Activated T-helper 17 cell treated with anti-CD3 and anti-CD28 coated beads, Interleukin-2, amount 50 U/mL, for 72 hours (primary cell): ENCODE results near the gene CUEDC2. TPM values are rescaled to one million over a fixed set of nuclear protein-coding genes. Genes with fewer than 3 reads are reported as not detected.
A peak's percentile ranks its signal among the peaks of the same experiment; 100 is the strongest.

Experiments
- ATAC-seq: fragments of 150-1000 bp; cut with Tn5 transposase; replicated peaks from 2 replicates; pipeline ENCODE4 v1.10.0; 2021; ENCODE audit warnings: mild to moderate bottlenecking, moderate library complexity
- H3K27ac Mint-ChIP-seq: one replicate; pipeline ENCODE4 v1.8.0; 2022; ENCODE audit warnings: mixed read lengths
- H3K27me3 Mint-ChIP-seq: one replicate; pipeline ENCODE4 v1.8.0; 2022; ENCODE audit warnings: mixed read lengths
- H3K36me3 Mint-ChIP-seq: one replicate; pipeline ENCODE4 v1.8.0; 2022; ENCODE audit warnings: low read depth, mild to moderate bottlenecking, mixed read lengths
- H3K4me1 Mint-ChIP-seq: one replicate; pipeline ENCODE4 v1.8.0; 2022; ENCODE audit warnings: mixed read lengths
- H3K4me3 Mint-ChIP-seq: one replicate; pipeline ENCODE4 v1.8.0; 2022; ENCODE audit warnings: mild to moderate bottlenecking, mixed read lengths
- H3K9me3 Mint-ChIP-seq: one replicate; pipeline ENCODE4 v1.8.0; 2022; ENCODE audit warnings: mixed read lengths
- total RNA-seq, 2 donors: library from RNA; stranded (reverse); gene quantifications; one replicate each; pipeline ENCODE4 v1.2.3, GENCODE V29; 2022

CUEDC2 gene
- total RNA-seq, 2 donors from 2014 or later: 53.3 to 58.5 TPM

- peak within 1 kb of the TSS; percentile 96 for H3K27ac Mint-ChIP-seq
Measured at GRCh38 chr10:102395400-102396316, 36.7 kb downstream of the CUEDC2 start, which contains the start of gene NFKB2. NFKB2 (plus strand) TSS chr10:102395705; CDS start chr10:102395960, 255 bp downstream.

DNA sequence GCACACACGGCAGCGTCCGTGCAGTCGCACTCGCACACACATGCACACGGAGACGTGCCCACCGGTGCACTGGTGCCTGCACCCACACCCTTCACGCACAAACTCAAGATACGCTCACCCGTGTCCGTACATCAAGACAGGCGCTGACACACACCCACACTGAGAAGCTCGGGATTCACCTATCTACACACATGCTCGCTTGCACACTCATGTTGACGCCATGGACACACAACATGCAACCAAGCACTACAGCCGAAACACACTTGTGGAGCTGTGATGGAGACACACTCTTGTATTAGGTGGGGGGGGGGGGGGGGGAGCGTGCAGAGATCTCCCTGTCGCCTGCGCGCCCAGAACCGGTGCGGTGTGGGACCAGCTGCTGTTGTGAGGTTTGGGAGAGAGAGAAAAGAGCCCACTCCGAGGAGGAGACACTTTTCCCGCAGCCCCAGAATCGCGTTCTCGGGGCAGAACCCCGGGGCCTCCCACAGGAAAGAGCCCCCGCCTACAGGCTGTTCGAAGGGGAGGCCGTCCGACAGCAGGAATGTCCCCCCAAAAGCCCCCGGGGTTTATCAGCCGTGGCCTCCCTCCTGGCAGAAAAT is 37.5 kb downstream of the CUEDC2 start:
- Mint-ChIP-seq H3K4me3 (peak overlapping the region; percentile 98), H3K4me1 (peaks cover 11% of the 10 kb centered on the region), H3K27ac (peak overlapping the region; percentile 96), H3K36me3 (peaks cover 58% of the 10 kb centered on the region), H3K27me3 (no peaks in the 10 kb centered on the region), H3K9me3 (no peaks in the 10 kb centered on the region)
- ATAC-seq: peak; percentile 25

More at GRCh38 chr10:102395400-102396316, 36.7 kb downstream of the CUEDC2 start, which contains the start of gene NFKB2:
- Mint-ChIP-seq H3K9me3 (no peaks in the 10 kb centered on the region), H3K36me3 (peaks cover 66% of the 10 kb centered on the region), H3K4me1 (peaks cover 11% of the 10 kb centered on the region), H3K27me3 (no peaks in the 10 kb centered on the region), H3K4me3 (peak within 1 kb of the TSS; percentile 98)
- peak; percentile 39 for ATAC-seq

DNA sequence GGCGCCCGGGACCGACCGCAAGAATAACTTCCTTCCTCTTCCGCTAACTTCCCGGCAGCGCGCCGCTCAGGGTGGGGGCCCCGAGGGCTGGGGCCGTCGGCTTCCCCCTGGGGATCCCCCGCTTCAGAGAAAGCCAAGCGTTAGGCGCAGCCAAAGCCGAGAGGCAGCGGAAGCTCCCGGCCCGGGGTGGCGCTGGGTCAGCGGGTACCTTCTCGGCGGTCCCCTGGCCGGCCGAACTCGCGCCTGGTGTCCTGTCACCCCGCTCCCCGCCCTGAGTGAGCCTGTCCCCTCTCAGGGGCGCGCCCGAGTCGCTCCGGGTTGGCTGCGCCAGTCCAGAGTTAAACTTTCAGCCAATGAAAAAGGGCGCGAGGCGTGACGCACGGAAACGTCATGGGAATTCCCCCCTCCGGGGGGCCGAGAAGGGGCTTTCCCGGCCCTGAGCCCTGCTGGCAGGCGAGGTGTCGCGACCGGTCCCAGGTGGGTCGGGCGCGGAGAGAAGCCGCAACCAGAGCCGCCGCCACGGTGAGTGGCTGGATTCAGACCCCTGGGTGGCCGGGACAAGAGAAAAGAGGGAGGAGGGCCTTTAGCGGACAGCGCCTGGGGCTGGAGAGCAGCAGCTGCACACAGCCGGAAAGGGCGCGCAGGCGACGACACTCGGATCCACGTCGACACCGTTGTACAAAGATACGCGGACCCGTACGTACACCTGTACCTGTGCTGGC is 38.1 kb downstream of the CUEDC2 start:
- Mint-ChIP-seq H3K4me3 (peak overlapping the region; percentile 98), H3K27me3 (no peaks in the 10 kb centered on the region), H3K36me3 (peaks cover 52% of the 10 kb centered on the region), H3K4me1 (peaks cover 11% of the 10 kb centered on the region), H3K9me3 (no peaks in the 10 kb centered on the region), H3K27ac (peak overlapping the region; percentile 96)
- peak; percentile 88 for ATAC-seq

GRCh38 chr10:102393411-102394078 is 38.8 kb downstream of the CUEDC2 start:
- Mint-ChIP-seq H3K4me3 (peak overlapping the region; percentile 98), H3K27me3 (no peaks in the 10 kb centered on the region), H3K9me3 (no peaks in the 10 kb centered on the region), H3K27ac (peak overlapping the region; percentile 96), H3K4me1 (peaks cover 15% of the 10 kb centered on the region), H3K36me3 (peaks cover 45% of the 10 kb centered on the region)
- no peak for ATAC-seq

DNA sequence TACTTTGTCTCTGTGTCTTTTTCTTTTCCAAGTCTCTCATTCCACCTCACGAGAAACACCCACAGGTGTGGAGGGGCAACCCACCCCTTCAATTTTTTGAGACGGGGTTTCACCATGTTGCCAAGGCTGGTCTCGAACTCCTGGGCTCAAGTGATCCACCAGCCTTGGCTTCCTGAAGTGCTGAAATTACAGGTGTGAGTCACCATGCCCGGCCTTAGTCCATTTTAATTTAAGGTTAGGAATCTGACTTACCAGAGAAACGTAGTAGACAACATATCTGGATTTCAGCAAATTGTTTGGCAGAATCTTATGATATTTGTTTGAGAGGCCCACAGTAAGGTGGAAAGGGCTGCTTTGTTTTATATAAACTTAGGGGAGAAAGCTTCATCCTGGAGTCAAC is 40.1 kb downstream of the CUEDC2 start:
- peak overlapping the region; percentile 98 for H3K4me3 Mint-ChIP-seq
- H3K27ac Mint-ChIP-seq: peak overlapping the region; percentile 87
- no peak for ATAC-seq
- peaks cover 32% of the 10 kb centered on the region for H3K36me3 Mint-ChIP-seq
- peaks cover 9% of the 10 kb centered on the region for H3K4me1 Mint-ChIP-seq
- H3K27me3 Mint-ChIP-seq: no peaks in the 10 kb centered on the region
- H3K9me3 Mint-ChIP-seq: no peaks in the 10 kb centered on the region

DNA sequence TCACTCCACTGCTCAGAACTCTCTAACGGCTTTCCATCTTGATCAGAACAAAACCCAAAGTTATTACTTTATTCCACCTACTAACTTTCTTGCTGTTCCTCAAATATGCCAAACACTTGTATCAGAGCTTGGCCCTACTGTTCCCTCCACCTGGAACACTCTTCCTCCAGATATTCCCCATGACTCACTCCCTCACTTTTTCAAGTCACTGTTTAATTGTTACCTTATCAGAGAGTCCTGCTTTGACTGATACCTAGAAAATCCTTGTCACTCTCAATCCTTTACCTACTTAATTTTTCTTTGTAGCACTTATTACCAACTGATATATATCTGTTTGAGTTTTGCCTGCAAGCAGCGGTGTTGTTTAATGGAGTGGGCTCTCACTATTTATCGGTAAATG is 42.5 kb downstream of the CUEDC2 start:
- Mint-ChIP-seq H3K9me3 (no peaks in the 10 kb centered on the region), H3K4me3 (no peak overlapping the region)

GRCh38 chr10:102384606-102385429 is 47.6 kb downstream of the CUEDC2 start:
- H3K4me3 Mint-ChIP-seq: no peak overlapping the region
- H3K4me1 Mint-ChIP-seq: peaks cover 5% of the 10 kb centered on the region
- no peaks in the 10 kb centered on the region for H3K9me3 Mint-ChIP-seq
- H3K27ac Mint-ChIP-seq: peak overlapping the region; percentile 11
- H3K27me3 Mint-ChIP-seq: no peaks in the 10 kb centered on the region
- peaks cover 31% of the 10 kb centered on the region for H3K36me3 Mint-ChIP-seq
- no peak for ATAC-seq

More for the DNA sequence above, 42.5 kb downstream of the CUEDC2 start:
- Mint-ChIP-seq H3K4me1 (peaks cover 9% of the 10 kb centered on the region), H3K27ac (no peak overlapping the region), H3K27me3 (no peaks in the 10 kb centered on the region), H3K36me3 (peaks cover 10% of the 10 kb centered on the region)
- no peak for ATAC-seq

DNA sequence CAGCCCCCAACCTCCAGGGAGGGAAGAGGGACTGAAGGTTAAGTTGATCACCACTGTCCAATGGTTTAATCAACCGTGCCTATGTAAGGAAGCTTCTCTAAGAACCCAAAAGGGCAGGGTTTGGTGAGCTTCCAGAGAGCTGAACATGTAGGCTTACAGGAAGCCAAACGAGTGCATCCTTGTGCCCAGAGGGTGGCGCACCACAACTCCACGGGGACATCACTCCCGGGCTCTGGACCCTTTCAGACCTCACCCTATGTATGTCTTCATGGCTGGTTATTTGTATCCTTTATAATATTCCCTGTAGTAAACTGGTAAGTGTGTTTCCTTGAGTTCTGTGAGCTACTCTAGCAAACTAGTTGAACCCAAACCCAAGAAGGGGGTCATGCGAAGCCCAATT is 48.3 kb downstream of the CUEDC2 start:
- Mint-ChIP-seq H3K27ac (peak overlapping the region; percentile 11), H3K36me3 (peaks cover 38% of the 10 kb centered on the region), H3K9me3 (no peaks in the 10 kb centered on the region), H3K4me1 (peaks cover 3% of the 10 kb centered on the region), H3K4me3 (no peak overlapping the region), H3K27me3 (no peaks in the 10 kb centered on the region)
- peak; percentile 43 for ATAC-seq

- ATAC-seq: no peak
- Mint-ChIP-seq H3K9me3 (no peaks in the 10 kb centered on the region), H3K36me3 (peaks cover 50% of the 10 kb centered on the region), H3K4me1 (no peaks in the 10 kb centered on the region), H3K27me3 (no peaks in the 10 kb centered on the region), H3K4me3 (no peak overlapping the region), H3K27ac (no peak overlapping the region)
Measured at GRCh38 chr10:102382871-102383270, 49.5 kb downstream of the CUEDC2 start.

- Mint-ChIP-seq H3K9me3 (no peaks in the 10 kb centered on the region), H3K27ac (peak overlapping the region; percentile 54), H3K4me3 (no peak overlapping the region), H3K27me3 (no peaks in the 10 kb centered on the region), H3K36me3 (peaks cover 57% of the 10 kb centered on the region), H3K4me1 (no peaks in the 10 kb centered on the region)
- ATAC-seq: no peak
Measured at GRCh38 chr10:102381983-102382382, 50.4 kb downstream of the CUEDC2 start.

DNA sequence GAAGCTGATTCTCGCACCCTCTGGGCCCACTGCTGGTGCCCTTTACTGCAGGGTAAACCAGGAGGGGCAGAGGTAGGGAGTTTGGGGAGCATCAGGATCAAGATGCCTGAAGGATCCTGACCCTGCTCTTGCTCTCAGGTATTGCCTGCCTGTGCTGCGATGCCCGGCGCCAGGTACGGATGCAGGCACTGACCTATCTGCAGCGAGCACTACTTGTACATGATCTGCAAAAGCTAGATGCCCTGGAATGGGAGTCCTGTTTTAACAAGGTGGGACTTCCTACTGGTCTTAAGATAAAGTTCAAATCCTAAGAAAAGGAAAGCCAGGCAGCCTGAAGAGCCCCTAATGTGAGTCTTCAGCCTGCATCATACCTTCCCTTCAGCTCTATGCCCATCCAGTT is 53.0 kb downstream of the CUEDC2 start:
- H3K27ac Mint-ChIP-seq: no peak overlapping the region
- no peak overlapping the region for H3K4me3 Mint-ChIP-seq
- ATAC-seq: no peak
- H3K4me1 Mint-ChIP-seq: no peaks in the 10 kb centered on the region
- H3K9me3 Mint-ChIP-seq: no peaks in the 10 kb centered on the region
- H3K36me3 Mint-ChIP-seq: peaks cover 79% of the 10 kb centered on the region
- H3K27me3 Mint-ChIP-seq: no peaks in the 10 kb centered on the region

DNA sequence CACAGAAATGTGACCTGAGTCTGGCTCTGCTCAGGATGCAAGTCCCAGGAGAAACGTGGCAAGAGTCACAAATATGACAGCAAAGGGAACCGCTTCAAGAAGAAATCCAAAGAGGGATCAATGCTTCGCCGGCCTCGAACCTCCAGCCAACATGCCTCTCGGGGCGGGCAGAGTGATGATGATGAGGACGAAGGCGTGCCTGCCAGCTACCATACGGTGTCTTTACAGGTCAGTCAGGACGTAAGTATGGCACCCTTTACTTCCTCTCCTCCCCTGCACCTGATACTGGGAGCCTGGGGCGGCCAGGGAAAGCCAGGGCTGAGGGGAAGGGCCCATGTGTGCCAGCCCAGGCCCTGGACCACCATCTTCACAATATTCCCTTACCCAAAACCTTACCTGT is 55.5 kb downstream of the CUEDC2 start:
- ATAC-seq: no peak
- H3K36me3 Mint-ChIP-seq: peaks cover 94% of the 10 kb centered on the region
- H3K4me1 Mint-ChIP-seq: no peaks in the 10 kb centered on the region
- H3K27me3 Mint-ChIP-seq: no peaks in the 10 kb centered on the region
- no peak overlapping the region for H3K4me3 Mint-ChIP-seq
- H3K27ac Mint-ChIP-seq: no peak overlapping the region
- no peaks in the 10 kb centered on the region for H3K9me3 Mint-ChIP-seq

DNA sequence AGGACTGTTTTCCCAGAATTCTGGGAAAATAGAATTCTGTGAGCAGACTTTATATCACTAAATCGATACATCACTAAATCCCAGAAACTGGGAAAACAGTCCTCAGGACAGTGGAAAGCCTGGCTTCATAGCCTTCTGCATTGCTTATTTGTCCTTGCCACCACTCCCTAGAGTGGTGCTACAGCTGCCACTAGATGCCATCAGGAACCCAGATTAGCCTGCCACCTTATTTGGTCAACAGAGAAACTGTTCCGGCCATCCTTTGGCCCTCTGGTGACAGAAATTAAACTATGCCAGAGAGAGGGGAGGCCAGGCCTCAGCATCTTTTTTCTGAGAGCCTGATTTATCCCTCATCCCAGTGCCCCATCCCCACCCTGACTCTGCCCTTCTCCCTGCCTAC is 56.5 kb downstream of the CUEDC2 start:
- H3K27me3 Mint-ChIP-seq: no peaks in the 10 kb centered on the region
- H3K36me3 Mint-ChIP-seq: peaks cover 94% of the 10 kb centered on the region
- no peak overlapping the region for H3K4me3 Mint-ChIP-seq
- no peak for ATAC-seq
- no peak overlapping the region for H3K27ac Mint-ChIP-seq
- no peaks in the 10 kb centered on the region for H3K4me1 Mint-ChIP-seq
- H3K9me3 Mint-ChIP-seq: no peaks in the 10 kb centered on the region
